Measurements from ENCODE around the gene CASP6.
"Not testable (repeated sequence)": the region's sequence is repeated elsewhere in the genome, so short reads cannot be mapped to it uniquely, and the experiment has no call there.

The CASP6 gene

GRCh38 chr4:109719604-109720003 lies 16.4 kb upstream of the CASP6 start:
- no peak for DNase-seq (ENCODE audit: low read depth)

- DNase-seq (ENCODE audit: low read depth): no peak
Observed at GRCh38 chr4:109718759-109719158, 15.5 kb upstream of the CASP6 start.

- no peak for DNase-seq (ENCODE audit: low read depth)
Observed at GRCh38 chr4:109713500-109713899, 10.3 kb upstream of the CASP6 start.

GRCh38 chr4:109708990-109709389 lies 5.7 kb upstream of the CASP6 start:
- no peak for DNase-seq (ENCODE audit: low read depth)

GRCh38 chr4:109708435-109708834 lies 5.2 kb upstream of the CASP6 start:
- DNase-seq (ENCODE audit: low read depth): no peak

GRCh38 chr4:109703664-109704361 lies 568 bp upstream of the CASP6 start:
- DNase-seq (ENCODE audit: low read depth): no peak

- DNase-seq (ENCODE audit: low read depth): no peak
Observed at GRCh38 chr4:109701566-109702410, 1.5 kb downstream of the CASP6 start.

GRCh38 chr4:109699553-109700225 lies 3.6 kb downstream of the CASP6 start:
- DNase-seq (ENCODE audit: low read depth): no peak

GRCh38 chr4:109698656-109699055 lies 4.6 kb downstream of the CASP6 start:
- no peak for DNase-seq (ENCODE audit: low read depth)

- DNase-seq (ENCODE audit: low read depth): no peak
Observed at GRCh38 chr4:109691411-109691920, 11.8 kb downstream of the CASP6 start.

- DNase-seq (ENCODE audit: low read depth): no peak
Observed at GRCh38 chr4:109690690-109691410, 12.4 kb downstream of the CASP6 start.

GRCh38 chr4:109684727-109685126 lies 18.5 kb downstream of the CASP6 start:
- no peak for DNase-seq (ENCODE audit: low read depth)

- DNase-seq (ENCODE audit: low read depth): no peak
Observed at GRCh38 chr4:109683621-109684253, 19.5 kb downstream of the CASP6 start.

GRCh38 chr4:109682875-109683274 lies 20.4 kb downstream of the CASP6 start:
- no peak for DNase-seq (ENCODE audit: low read depth)

GRCh38 chr4:109678925-109679324 lies 24.3 kb downstream of the CASP6 start:
- not testable (repeated sequence) for DNase-seq (ENCODE audit: low read depth)

- not testable (repeated sequence) for DNase-seq (ENCODE audit: low read depth)
Observed at GRCh38 chr4:109678472-109678871, 24.8 kb downstream of the CASP6 start.

- DNase-seq (ENCODE audit: low read depth): no peak
Observed at GRCh38 chr4:109676886-109677285, 26.4 kb downstream of the CASP6 start.

- no peak for DNase-seq (ENCODE audit: low read depth)
Observed at GRCh38 chr4:109675843-109676242, 27.4 kb downstream of the CASP6 start.

GRCh38 chr4:109675181-109675580 lies 28.1 kb downstream of the CASP6 start:
- no peak for DNase-seq (ENCODE audit: low read depth)

GRCh38 chr4:109673303-109673702 lies 29.9 kb downstream of the CASP6 start:
- no peak for DNase-seq (ENCODE audit: low read depth)

- no peak for DNase-seq (ENCODE audit: low read depth)
Observed at GRCh38 chr4:109672169-109672930, 30.9 kb downstream of the CASP6 start.

Measured in activated T-cell treated with anti-CD3 and anti-CD28 coated beads for 24 hours (primary cell).